NCI-H187 (cell line): ENCODE data around the gene LRGUK.
"Not testable (repeated sequence)": the region's sequence is repeated elsewhere in the genome, so short reads cannot be mapped to it uniquely, and the experiment has no call there.

Experiments
- DNase-seq, 2 experiments: peaks; one replicate each; lab custom pipeline; 2025; lab: John Stamatoyannopoulos, UW

LRGUK gene

DNA sequence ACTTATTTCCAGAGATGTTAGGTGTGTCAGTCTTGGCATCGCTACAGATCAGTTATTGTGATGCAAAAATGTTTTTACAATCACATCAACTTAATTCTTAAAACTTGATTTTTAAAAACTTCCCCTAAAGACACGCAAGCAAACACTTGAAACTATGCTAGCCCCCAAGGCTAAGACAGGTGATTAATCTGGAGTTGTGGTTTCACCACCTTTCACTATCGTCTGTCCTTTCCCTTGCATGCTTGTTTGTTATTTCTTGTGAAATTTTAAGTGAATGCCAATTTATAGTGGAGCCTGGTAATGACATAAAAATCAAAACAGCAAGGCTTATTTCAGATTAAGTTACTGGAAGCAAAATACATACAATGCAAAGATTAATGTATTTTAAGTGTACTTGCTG is 119.2 kb downstream of the LRGUK start:
- no peak for DNase-seq

DNA sequence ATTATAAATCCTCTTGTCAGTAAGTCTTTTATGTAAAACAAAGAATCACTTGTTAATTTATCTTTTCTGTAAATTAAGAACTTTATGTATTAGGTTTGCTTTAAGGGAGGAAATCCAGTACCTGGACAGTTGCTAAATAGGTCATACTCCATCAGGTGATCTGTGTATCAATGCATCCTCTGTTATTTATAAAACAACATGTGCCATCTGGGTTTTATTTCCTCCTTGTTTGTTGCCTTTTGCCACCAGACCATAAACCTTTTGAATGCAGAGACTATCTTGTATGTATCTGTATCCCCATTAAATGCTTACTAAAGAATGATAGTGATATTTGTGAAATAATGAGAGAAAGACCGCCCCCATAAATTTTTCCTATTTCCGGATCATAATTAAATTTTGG is 119.6 kb downstream of the LRGUK start:
- DNase-seq: no peak

DNA sequence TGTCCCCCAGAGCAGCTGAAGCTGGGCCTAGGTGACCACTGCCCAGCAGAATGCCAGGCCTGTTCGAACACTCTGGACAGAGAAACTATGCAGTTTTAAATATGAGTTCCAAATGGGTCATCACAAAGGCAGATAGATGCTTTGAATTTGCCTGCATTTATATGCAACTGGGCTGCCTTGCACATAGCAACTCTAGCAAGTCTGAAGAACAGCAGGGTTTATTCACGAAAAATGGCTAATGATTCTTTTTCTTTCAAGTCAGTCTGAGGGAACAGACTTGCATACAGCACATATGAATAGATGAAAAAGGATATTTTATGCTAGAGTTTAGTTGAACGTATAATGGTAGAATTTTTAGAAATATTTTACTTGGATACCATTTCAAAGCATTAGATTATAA is 121.1 kb downstream of the LRGUK start:
- DNase-seq: no peak

DNA sequence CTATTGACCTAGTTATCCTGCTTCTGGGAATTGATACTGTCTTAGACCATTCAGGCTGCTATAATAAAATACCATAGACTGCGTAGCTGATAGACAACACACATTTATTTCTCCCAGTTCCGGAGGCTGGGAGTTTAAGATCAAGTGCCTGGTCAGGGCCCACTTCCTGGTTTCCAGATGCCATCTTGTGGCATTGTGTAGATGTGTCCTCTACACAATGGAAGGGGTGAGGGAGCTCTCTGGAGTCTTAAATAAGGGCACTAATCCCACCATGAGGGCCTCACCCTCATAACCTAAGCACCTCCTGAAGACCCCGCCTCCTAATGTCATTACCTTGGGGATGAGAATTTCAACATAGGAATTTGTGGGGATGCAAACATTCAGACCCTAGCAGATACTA is 127.2 kb downstream of the LRGUK start:
- no peak for DNase-seq

DNA sequence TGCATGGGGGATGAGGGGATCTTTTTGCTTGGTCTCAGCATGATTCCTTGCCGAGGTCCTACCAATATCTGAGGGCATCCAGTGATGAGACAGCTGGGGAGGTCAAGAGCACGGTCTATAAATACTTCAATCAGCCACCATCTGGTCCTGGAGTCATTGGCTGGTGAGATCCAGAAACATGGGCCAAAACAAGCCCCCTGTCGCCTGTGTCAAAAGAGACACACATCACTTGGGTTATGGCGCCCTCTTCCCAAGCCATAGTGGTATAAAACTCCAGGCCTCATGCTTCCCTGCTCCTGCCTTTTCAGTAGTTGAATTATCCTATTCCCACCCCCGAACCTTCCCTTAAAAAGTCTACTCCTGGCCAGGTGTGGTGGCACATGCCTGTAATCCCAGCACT is 128.7 kb downstream of the LRGUK start:
- no peak for DNase-seq

DNA sequence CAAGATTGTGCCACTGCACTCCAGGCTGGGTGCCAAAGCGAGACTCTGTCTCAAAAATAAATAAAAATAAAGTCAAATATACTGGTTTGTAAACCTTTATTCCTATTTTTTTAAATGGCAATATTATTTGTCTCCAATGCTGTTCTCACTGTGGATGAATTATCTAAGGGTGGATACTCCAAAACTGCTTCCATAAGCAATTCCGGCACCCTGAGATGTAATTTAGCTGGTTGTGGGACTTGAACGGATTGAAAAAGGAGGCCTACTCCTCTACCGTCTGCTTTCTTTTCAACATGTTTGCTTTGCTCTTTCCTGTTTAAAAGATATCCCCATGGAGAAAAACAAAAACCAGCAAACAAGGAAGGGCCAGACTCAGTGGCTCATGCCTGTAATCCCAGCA is 135.2 kb downstream of the LRGUK start:
- DNase-seq: no peak

DNA sequence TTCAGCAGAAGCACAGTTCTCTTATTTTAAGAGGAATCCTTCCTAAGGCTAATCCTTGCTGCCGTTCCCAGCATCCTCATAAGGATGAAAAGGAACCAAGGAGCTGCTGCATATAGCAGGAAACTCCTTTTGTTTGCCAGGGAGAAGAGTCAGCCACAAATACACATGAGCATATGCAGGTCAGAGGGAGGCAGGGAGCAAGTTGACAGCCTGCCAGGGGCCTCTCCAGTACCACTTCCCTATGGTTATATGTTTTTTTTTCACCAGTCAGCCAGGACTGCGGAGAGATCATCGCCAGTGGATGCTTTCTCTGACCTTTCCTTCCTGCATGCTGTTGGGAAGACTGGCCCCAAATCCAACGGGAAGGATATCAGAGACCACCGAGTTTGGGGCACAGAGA is 149.8 kb downstream of the LRGUK start:
- no peak for DNase-seq

DNA sequence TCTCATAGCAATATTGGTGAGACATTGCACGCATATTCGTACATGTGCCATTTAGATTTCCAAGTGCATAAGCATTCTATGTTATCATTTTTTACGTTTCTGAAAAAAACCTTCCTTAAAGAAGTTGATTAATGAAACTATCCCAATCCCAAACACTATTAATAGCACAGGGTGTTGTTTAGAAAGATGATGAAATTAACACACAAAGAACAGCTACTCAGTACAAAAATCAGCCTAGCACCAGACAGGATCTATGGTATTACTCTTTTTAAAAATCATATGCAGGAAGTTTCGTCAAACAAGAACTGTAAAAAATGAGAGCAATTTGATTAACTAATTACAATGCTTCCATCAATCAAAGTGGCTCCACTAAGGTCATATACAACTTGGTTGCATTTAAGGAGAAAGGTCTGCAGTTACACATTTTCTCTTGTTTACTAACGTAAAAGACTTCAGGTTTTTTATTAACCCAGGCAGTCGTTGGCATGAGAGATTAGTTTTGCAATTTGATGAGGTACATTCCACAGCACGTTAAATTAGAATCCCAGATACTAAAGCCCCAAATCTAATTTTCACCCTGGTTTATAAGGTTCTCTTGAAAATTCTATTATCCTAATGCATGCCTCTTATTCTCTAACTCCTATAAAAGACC is 151.5 kb downstream of the LRGUK start:
- no peak for DNase-seq

DNA sequence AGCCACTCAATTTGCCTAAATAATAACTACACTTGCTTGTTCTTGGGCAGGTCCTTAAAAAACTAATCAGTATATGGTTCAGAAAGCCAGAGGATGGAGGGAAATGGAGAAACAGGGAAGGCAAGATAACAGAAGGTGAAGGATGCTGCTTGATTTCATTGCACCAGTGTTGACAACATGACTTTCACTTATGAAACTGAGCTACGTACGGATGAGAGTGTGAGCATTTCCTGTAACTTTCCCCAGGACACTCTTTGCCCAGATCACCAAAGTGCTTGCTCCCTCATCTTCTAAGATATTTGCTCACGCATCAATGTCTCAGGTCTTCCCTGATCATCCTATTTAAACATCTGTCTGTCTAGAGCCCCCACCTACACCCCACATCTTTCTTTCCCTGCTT is 152.2 kb downstream of the LRGUK start:
- DNase-seq: no peak

DNA sequence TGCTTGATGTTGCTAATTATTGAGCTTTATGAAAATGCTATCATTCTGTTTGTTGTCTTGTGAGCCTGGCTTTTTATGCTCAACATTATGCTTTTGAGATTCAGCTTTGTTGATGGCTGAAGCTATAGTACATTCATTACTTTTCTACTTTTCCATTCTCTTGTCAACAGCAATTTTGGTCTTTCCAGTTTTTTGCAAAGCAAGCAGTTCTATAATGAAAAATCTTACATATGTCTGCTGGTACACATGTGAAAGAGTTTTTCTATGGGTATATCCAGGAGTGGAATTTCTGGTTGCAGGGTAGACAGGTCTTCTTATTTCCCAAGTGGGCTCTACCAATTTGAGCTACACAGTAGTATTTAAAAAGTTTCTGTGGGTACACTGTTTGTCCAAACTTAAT is 152.8 kb downstream of the LRGUK start:
- DNase-seq: no peak

DNA sequence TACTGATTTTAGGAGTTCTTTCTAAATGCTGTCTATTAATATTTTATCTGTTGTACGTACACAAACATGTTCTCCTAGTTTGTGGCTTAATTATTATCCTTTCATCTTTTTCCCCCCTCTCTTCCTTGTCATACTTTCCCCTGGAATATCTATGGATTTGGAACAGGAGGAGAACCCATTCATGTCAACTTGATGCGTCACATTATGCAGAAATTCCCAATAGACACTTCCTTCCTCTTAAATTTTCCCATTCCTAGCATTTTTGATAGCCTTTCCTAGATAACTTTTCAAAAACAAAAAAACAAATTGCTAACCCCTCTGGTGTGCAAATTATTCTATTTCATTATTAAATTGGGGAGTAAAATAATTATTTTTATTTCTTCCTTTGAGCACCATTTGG is 153.4 kb downstream of the LRGUK start:
- no peak for DNase-seq

DNA sequence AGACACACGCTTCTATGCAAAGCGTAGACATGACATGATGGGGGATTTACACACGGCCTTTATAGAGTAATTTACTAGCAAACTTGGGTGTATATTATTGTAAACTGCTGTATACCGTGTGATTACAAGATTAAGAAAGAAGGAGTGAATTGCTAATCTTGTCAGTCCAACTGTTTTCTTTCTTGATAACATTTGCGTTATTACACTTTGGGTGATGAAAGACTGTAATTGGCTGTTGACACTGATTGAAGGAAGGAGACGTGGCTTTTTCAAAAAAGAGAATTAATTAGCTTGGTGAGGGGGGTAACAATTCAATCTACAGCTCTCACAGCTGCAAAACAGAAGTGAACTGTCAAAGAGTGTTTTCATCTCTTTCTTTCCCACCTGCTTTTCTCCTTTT is 156.9 kb downstream of the LRGUK start:
- DNase-seq: no peak

DNA sequence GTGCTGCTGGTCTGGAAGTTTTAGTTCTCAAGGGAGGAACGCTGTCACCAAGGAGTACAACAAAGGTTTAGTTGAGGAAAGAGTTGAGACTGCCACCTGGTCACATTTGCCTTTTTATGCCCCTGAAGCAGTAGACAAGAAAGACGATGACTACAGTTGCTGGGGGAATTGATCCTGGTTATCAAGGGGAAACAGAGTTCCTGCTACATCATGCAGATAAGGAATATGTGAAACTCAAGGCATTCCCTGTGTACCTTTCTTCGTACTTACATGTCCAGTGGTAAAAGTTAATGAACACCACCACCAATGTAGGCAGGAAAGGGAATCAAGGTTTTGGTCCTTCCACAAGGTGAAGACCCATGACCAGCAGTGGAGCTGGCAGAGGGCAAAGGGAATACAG is 157.8 kb downstream of the LRGUK start:
- DNase-seq: no peak

DNA sequence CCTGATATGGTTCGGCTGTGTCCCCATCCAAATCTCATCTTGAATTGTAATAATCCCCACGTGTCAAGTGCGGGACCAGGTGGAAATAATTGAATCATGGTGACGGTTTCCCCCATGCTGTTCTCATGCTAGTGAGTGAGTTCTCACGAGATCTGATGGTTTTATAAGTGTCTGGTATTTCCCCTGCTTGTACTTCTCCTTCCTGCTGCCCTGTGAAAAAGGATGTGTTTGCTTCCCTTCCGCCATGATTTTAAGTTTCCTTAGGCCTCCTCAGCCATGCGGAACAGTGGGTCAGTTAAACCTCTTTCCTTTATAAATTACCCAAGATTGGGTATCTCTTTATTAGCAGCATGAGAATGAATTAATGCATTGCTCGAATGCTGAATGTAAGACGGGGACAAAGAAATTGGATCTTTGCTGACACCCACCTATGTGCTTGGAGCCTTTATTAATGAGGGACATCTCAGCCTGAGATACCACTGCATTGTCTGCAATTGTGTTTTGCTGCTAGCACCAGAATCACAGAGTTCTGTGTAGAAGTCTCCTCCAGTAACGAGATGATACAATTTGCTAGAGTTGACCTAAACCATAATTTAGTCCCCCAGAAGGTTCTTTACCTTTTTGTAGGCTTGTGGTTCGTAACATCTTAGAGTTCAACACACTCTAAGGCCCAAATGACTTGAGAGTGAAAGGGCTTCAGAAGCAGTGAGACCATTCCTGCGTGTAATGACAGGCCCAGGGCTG is 160.9 kb downstream of the LRGUK start:
- no peak for DNase-seq

DNA sequence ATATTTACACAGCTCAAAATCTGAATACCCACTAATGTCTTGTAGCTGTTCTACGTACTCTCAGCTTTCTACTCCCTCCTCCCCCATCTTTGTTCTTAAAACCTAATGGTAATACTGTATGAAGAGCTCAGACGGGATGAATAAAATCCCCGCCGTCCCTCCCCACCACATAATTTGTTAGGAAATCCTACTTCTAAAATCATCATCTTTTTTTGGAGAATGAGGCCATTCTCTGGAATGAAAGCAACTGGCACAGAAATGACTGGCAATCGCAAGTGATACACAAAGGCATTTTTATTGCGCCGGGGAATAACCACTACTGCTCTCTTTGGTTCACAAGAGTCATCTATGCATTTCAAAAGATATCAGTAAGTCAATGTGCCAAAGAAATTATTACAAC is 162.3 kb downstream of the LRGUK start:
- no peak for DNase-seq

DNA sequence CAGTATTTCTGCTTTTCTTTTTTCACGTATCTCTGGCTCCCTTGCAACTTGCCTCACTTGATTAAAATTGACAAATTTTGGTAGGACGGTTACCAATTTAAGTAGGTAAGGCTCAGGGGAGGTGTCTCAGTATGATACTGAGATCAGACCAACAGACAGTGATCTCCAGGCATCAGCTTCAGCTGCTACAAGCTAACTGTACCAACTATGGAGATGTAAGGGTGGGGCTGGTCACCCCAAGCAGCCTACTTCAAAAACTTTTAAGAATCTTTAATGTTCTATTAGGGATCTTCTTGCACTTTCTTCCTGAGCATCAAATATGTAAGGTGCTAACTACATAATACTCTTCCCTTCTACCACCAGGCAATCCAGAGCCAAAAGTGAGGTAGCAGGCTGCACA is 162.7 kb downstream of the LRGUK start:
- DNase-seq: no peak

DNA sequence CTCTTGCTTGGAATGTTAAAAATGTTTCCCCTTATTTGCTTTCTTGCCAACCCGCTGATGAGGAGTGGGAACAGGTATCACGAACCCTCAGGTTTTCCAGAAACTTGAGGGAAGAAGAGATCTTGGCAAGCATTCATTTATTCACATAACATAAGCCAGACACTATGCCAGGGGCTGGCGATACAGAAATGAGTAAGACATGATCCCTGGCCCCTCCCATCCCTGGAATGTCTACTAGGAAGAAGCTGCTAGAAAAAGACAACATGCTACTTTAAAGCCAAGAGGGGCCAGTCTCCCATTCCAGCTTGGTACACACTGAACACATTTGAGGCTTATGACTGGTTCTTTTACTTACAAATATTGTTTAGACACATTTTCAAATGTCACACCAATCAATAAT is 163.1 kb downstream of the LRGUK start:
- DNase-seq: no peak

DNA sequence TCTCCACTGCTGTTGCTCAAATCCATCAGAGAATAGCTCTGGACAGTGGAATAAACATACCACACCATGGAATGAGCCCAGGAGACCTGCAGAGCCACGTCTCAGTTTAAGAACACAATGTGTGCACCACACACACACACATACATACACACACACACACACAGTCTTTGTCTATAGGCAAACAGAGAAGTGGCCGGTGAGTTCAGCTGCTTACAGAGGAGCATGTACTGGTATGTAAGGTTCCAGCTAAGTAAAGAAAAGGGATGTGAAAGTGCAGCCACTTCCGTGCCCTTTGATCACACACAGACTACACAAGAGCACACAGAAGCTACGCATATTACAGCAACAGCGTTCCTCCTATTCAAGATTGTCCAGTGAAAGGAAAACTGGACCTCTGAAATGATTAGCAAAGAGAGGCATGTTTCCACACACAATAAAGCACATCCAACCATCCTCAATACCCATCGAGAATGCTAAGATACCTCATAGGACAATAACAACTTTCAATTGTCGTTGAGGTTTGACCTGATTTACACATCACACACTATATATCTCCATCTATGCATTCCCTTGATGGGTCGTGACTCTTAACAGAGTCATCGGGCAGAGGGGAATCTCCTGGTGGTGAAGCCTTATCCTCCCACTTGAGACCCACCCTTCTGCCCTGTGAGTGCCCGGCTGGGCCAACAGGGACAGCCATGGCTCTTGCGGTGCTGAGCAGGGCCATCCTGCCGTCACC is 166.0 kb downstream of the LRGUK start:
- no peak for DNase-seq

DNA sequence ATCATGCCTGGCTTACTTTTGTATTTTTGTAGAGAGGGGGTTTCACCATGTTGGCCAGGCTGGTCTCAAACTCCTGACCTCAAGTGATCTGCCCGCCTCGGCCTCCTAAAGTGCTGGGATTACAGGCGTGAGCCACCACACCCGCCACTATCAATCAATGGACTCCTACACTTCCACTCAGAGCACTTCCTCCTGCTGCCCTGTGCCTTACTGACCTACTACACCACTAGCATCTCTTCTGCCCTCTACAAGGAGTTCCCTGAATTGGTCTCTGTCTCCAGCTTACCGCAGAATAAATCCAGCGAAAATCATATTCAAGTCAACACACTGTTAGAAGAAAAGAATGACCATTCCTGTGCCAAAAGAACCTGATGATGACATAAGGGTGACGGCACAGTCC is 168.8 kb downstream of the LRGUK start:
- not testable (repeated sequence) for DNase-seq

DNA sequence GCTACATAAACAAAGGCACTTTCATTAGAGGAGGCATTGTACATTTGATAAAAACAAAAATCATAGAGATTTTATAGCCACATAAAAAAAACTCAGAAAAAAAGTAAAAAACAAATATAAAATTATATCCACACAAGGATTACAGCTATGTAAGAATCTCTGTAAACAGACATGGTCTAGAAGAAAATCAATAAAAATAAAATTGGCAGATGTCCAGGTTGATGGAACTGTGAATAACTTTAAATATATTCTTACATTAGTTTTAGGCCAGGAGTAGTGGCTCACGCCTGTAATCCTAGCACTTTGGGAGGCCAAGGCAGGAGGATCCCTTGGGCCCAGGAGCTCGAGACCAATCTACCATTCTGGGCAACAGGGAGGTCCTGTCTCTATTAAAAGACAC is 170.3 kb downstream of the LRGUK start:
- DNase-seq: no peak

DNA sequence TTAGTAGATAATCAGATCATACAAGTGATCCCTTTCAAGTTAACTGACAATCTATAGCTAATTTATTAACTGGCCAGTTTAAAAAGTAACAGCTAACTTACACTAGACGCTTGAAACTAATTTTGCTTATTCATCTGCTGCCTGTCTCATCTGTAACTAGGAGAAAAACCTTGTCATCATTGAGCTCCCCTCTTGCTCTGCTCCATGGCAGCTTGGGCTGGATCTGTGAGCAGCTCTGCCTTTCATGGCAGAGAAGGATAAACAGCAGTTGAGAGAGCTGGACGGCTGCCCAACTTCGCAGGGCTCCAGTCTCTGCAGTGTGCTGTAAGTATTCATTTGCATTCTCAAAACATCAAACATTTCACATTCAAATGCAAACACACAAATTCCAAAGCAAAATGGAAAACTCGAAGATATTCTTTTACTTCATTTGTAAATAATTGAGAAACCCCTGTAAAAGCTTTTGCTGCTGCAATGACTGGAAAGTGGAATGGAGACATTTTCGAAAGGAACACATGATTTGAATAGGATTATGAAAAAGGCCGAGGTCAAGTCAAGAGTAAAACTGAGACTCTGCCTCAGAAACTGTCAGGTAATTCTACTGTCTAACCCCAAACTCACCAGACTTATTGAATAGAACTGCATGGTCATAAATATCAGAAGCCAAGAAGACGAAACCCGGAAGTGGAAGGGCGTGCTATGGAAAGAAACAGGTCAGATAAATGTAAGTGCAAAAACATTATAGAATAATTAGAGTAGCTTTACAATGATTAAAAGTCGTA is 172.0 kb downstream of the LRGUK start:
- no peak for DNase-seq

DNA sequence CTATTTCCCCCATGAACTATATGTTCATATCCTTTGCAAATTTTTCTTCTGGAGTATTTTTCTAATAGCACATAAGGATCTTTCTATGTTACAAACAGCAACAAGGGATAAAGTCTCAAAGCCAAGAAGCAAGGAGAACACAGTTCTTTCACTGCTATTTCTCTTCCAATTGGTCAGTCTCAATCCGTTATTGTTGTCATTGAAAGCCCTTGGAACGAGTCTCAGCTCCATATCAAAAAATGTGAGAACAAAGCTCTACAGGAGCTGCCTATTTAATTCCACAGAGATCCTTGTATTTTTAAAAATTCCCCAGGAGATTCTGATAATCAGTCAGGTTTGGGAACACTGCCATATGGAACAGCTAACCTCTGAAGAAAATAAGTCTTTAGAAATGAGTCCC is 173.8 kb downstream of the LRGUK start:
- no peak for DNase-seq

DNA sequence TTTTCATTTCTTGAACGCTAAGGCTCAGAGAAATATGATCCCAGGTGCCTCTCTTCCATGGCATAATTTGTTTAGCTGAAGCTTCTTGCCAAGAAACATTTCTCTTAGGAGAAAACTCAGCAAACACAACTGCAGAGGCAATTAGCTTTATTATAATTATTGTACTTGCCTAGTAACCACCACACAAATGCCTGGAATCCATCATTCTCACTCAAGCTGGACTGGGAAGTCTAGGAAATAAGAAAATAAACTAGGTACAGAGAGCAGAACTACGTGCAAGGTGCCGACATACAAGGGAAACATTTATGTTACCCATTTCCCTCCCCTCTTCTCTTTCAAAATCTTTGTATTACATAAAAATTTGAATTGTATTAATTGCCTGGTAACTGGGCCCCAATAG is 174.5 kb downstream of the LRGUK start:
- no peak for DNase-seq
